ENCODE measurements around the gene TRIM65.

DNA sequence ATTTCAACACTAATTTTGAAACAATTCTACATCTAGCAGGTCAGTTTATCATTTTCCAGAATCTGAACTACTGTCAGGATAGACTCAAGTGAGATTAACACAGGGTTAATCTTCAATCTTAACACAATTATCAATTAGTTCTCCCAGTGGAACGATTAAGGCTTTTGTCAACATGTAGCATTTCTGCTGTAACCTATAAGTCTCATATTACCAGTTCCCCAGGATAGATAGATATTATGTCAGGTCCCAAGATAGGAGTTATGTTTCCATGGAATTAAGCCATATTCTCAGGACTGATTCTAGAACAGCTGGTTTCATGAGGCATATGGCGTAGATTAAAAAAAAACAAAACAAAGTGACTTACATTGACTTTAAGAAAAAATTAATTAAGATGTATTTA, 48.5 kb upstream of the TRIM65 start:
- TF ChIP-seq EZH2 (IDR thresholded peaks at IDR 0.05; ENCODE audit: borderline replicate concordance, low read length) = no peak
- TF ChIP-seq, protein P1, sequence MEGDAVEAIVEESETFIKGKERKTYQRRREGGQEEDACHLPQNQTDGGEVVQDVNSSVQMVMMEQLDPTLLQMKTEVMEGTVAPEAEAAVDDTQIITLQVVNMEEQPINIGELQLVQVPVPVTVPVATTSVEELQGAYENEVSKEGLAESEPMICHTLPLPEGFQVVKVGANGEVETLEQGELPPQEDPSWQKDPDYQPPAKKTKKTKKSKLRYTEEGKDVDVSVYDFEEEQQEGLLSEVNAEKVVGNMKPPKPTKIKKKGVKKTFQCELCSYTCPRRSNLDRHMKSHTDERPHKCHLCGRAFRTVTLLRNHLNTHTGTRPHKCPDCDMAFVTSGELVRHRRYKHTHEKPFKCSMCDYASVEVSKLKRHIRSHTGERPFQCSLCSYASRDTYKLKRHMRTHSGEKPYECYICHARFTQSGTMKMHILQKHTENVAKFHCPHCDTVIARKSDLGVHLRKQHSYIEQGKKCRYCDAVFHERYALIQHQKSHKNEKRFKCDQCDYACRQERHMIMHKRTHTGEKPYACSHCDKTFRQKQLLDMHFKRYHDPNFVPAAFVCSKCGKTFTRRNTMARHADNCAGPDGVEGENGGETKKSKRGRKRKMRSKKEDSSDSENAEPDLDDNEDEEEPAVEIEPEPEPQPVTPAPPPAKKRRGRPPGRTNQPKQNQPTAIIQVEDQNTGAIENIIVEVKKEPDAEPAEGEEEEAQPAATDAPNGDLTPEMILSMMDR (IDR thresholded peaks at IDR 0.05; ENCODE audit: low read length) = no peak

All from OCI-LY1 (cell line).